GM21576 (cell line): ENCODE measurements around the gene XAF1.
"Not testable (repeated sequence)": the region's sequence is repeated elsewhere in the genome, so short reads cannot be mapped to it uniquely, and the experiment has no call there.

Experiments
- ATAC-seq: cut with Tn5 transposase; IDR thresholded peaks from one replicate; pipeline ENCODE4 v1.9.1; 2021; ENCODE audit warnings: mild to moderate bottlenecking, moderate library complexity; ENCODE audit not compliant: unreplicated experiment

XAF1 gene

GRCh38 chr17:6755731-6756184, at the start of gene XAF1:
Gene XAF1, plus strand, starts transcription at chr17:6756046. Its CDS starts 33 bp downstream, at chr17:6756079.
- ATAC-seq, result no peak

- ATAC-seq, result no peak
Measured at GRCh38 chr17:6706499-6706898, 49.3 kb upstream of the XAF1 start.

GRCh38 chr17:6706996-6707395, 48.9 kb upstream of the XAF1 start:
- no peak for ATAC-seq

- no peak for ATAC-seq
Measured at GRCh38 chr17:6708357-6708961, 47.4 kb upstream of the XAF1 start.

GRCh38 chr17:6710317-6710716, 45.5 kb upstream of the XAF1 start:
- no peak for ATAC-seq

- ATAC-seq, result no peak
Measured at GRCh38 chr17:6711081-6711674, 44.7 kb upstream of the XAF1 start.

- ATAC-seq, result no peak
Measured at GRCh38 chr17:6711681-6712057, 44.2 kb upstream of the XAF1 start.

GRCh38 chr17:6712058-6712853, 43.6 kb upstream of the XAF1 start:
- no peak for ATAC-seq

GRCh38 chr17:6712854-6713129, 43.1 kb upstream of the XAF1 start:
- no peak for ATAC-seq

- no peak for ATAC-seq
Measured at GRCh38 chr17:6713130-6713917, 42.5 kb upstream of the XAF1 start, which contains the start of gene SLC13A5. Gene SLC13A5, minus strand, starts transcription at chr17:6713369. Its CDS starts 36 bp downstream, at chr17:6713333.

- ATAC-seq, result no peak
Measured at GRCh38 chr17:6713918-6714271, 42.0 kb upstream of the XAF1 start.

- no peak for ATAC-seq
Measured at GRCh38 chr17:6714315-6714874, 41.5 kb upstream of the XAF1 start.

GRCh38 chr17:6716736-6717135, 39.1 kb upstream of the XAF1 start:
- ATAC-seq, result no peak

- no peak for ATAC-seq
Measured at GRCh38 chr17:6721744-6722143, 34.1 kb upstream of the XAF1 start.

GRCh38 chr17:6724009-6724408, 31.8 kb upstream of the XAF1 start:
- no peak for ATAC-seq

- no peak for ATAC-seq
Measured at GRCh38 chr17:6729531-6729930, 26.3 kb upstream of the XAF1 start.

- not testable (repeated sequence) for ATAC-seq
Measured at GRCh38 chr17:6746665-6747064, 9.2 kb upstream of the XAF1 start.

- no peak for ATAC-seq
Measured at GRCh38 chr17:6748617-6749016, 7.2 kb upstream of the XAF1 start.

GRCh38 chr17:6749519-6749918, 6.3 kb upstream of the XAF1 start:
- ATAC-seq, result no peak

GRCh38 chr17:6752068-6752909, 3.6 kb upstream of the XAF1 start:
- ATAC-seq, result no peak
